WTC11 (cell line): ENCODE results near the gene NEAT1. TPM values are rescaled to one million over a fixed set of nuclear protein-coding genes. Genes with fewer than 3 reads are reported as not detected.

ENCODE experiments used
- ATAC-seq: fragments of 200-7000 bp; cut with Tn5 transposase; 2 replicates; pipeline ENCODE4 v1.10.0; 2021; ENCODE audit warnings: mild to moderate bottlenecking, moderate library complexity
- CTCF ChIA-PET: fragments of 300-600 bp; sonication (Branson Sonifier 250); formaldehyde crosslinking; loops from one replicate; lab custom pipeline; 2021; ENCODE audit warnings: antibody characterized with exemption; lab: Charles Lee
- POLR2A ChIA-PET: fragments of 350-600 bp; sonication (Branson Sonifier 250); formaldehyde crosslinking; loops from one replicate; lab custom pipeline; 2021; ENCODE audit warnings: antibody characterized with exemption; lab: Charles Lee
- DNase-seq: peaks from one replicate; pipeline ENCODE4 v3.0.0; 2021; ENCODE audit warnings: low spot score
- H3K27ac Mint-ChIP-seq: 2 replicates; pipeline ENCODE4 v1.8.0; 2021; ENCODE audit warnings: mixed read lengths
- H3K27me3 Mint-ChIP-seq: 2 replicates; pipeline ENCODE4 v1.8.0; 2021; ENCODE audit warnings: low read depth, mild to moderate bottlenecking, moderate library complexity, mixed read lengths
- H3K36me3 Mint-ChIP-seq: 2 replicates; pipeline ENCODE4 v1.8.0; 2021; ENCODE audit warnings: mixed read lengths
- H3K4me1 Mint-ChIP-seq: 2 replicates; pipeline ENCODE4 v1.8.0; 2022; ENCODE audit warnings: mixed read lengths
- H3K4me3 Mint-ChIP-seq: 2 replicates; pipeline ENCODE4 v1.8.0; 2021; ENCODE audit warnings: mild to moderate bottlenecking, moderate library complexity, mixed read lengths
- H3K9me3 Mint-ChIP-seq: 2 replicates; pipeline ENCODE4 v1.8.0; 2021; ENCODE audit warnings: mixed read lengths
- EMX1 ChIP-seq: fragments of 250-450 bp; sonication (Bioruptor Pico); IDR thresholded peaks from 2 replicates; pipeline ENCODE4 v1.8.0; 2021; ENCODE audit warnings: mild to moderate bottlenecking
- IRF2 ChIP-seq: sonication (generic); formaldehyde crosslinking; IDR thresholded peaks from 2 replicates; pipeline ENCODE4 v1.8.0; 2022; ENCODE audit warnings: low read depth, missing genetic modification reagents, borderline replicate concordance
- JUN ChIP-seq: sonication (generic); formaldehyde crosslinking; IDR thresholded peaks from 2 replicates; pipeline ENCODE4 v1.8.0; 2023; ENCODE audit warnings: mild to moderate bottlenecking, missing genetic modification reagents
- KAT7 ChIP-seq: sonication (generic); formaldehyde crosslinking; IDR thresholded peaks from 2 replicates; pipeline ENCODE4 v1.8.1; 2023; ENCODE audit warnings: missing genetic modification reagents, mild to moderate bottlenecking, borderline replicate concordance
- NFE2L1 ChIP-seq: sonication (generic); formaldehyde crosslinking; IDR thresholded peaks from 2 replicates; pipeline ENCODE4 v1.8.1; 2023; ENCODE audit warnings: missing genetic modification reagents
- NFYB ChIP-seq: sonication (generic); formaldehyde crosslinking; conservative IDR thresholded peaks from 2 replicates; pipeline ENCODE4 v1.8.0; 2022; ENCODE audit warnings: low read depth, missing genetic modification reagents
- NR3C1 ChIP-seq: sonication (generic); formaldehyde crosslinking; conservative IDR thresholded peaks from 2 replicates; pipeline ENCODE4 v1.8.1; 2023; ENCODE audit warnings: low read depth, mild to moderate bottlenecking, missing genetic modification reagents
- RELA ChIP-seq: sonication (generic); formaldehyde crosslinking; IDR thresholded peaks from 2 replicates; pipeline ENCODE4 v1.8.1; 2022; ENCODE audit warnings: missing genetic modification reagents, mild to moderate bottlenecking, borderline replicate concordance
- SOX15 ChIP-seq: fragments of 250-450 bp; sonication (Bioruptor Pico); IDR thresholded peaks from 2 replicates; pipeline ENCODE4 v1.9.0; 2021; ENCODE audit warnings: mild to moderate bottlenecking
- TCF7 ChIP-seq: sonication (generic); formaldehyde crosslinking; IDR thresholded peaks from 2 replicates; pipeline ENCODE4 v1.8.0; 2022; ENCODE audit warnings: mild to moderate bottlenecking, low read depth, missing genetic modification reagents, moderate library complexity
- total RNA-seq: library from RNA; stranded (reverse); gene quantifications from 3 replicates; pipeline ENCODE4 v1.2.3, GENCODE V29; 2021
- TF ChIP-seq, protein P1 (sequence below): sonication (generic); formaldehyde crosslinking; IDR thresholded peaks from 2 replicates; pipeline ENCODE4 v1.8.1; 2023; ENCODE audit warnings: mild to moderate bottlenecking, missing genetic modification reagents, borderline replicate concordance
- TF ChIP-seq, protein P2 (sequence below): sonication (generic); formaldehyde crosslinking; IDR thresholded peaks from 2 replicates; pipeline ENCODE4 v1.8.0; 2022; ENCODE audit warnings: mild to moderate bottlenecking, missing genetic modification reagents
- TF ChIP-seq, protein P3 (sequence below): fragments of 250-450 bp; sonication (Bioruptor Pico); IDR thresholded peaks from 2 replicates; pipeline ENCODE4 v1.9.0; 2021; ENCODE audit warnings: mild to moderate bottlenecking, borderline replicate concordance
- TF ChIP-seq, protein P4 (sequence below): fragments of 250-450 bp; sonication (Bioruptor Pico); IDR thresholded peaks from 2 replicates; pipeline ENCODE4 v1.9.0; 2021; ENCODE audit warnings: mild to moderate bottlenecking
- TF ChIP-seq, protein P5 (sequence below): sonication (generic); formaldehyde crosslinking; IDR thresholded peaks from 2 replicates; pipeline ENCODE4 v1.8.1; 2022; ENCODE audit warnings: low read depth, missing genetic modification reagents, borderline replicate concordance
- TF ChIP-seq, protein P6 (sequence below): fragments of 250-450 bp; sonication (Bioruptor Pico); IDR thresholded peaks from 2 replicates; pipeline ENCODE4 v1.8.0; 2021; ENCODE audit warnings: mild to moderate bottlenecking
- TF ChIP-seq, protein P7 (sequence below): sonication (generic); formaldehyde crosslinking; IDR thresholded peaks from 2 replicates; pipeline ENCODE4 v1.8.0; 2023; ENCODE audit warnings: missing genetic modification reagents
- TF ChIP-seq, protein P8 (sequence below): fragments of 250-450 bp; sonication (Bioruptor Pico); IDR thresholded peaks from 2 replicates; pipeline ENCODE4 v1.9.0; 2021; ENCODE audit warnings: mild to moderate bottlenecking

Gene NEAT1
- total RNA-seq, 1 experiment from 2014 or later, result 38.1 TPM

DNA sequence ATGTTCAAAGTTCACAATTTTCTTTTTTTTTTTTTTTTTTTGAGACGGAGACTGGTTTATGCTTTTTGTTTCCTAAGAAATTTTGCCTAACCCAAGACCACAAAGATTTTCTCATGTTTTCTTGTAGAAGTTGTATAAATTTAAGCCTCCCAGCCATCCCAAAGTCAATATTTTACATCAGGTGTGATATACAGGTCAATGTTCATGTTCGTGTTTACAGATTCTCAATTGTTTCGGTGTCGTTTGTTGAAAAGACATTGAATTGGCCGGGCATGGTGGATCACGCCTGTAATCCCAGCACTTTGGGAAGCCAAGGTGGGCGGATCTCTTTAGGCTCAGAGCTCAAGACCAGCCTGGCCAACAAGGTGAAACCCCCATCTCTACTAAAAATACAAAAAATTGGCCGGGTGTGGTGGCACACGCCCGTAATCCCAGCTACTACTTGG lies 20.8 kb upstream of the NEAT1 start (continued):
- TF ChIP-seq, protein P1, sequence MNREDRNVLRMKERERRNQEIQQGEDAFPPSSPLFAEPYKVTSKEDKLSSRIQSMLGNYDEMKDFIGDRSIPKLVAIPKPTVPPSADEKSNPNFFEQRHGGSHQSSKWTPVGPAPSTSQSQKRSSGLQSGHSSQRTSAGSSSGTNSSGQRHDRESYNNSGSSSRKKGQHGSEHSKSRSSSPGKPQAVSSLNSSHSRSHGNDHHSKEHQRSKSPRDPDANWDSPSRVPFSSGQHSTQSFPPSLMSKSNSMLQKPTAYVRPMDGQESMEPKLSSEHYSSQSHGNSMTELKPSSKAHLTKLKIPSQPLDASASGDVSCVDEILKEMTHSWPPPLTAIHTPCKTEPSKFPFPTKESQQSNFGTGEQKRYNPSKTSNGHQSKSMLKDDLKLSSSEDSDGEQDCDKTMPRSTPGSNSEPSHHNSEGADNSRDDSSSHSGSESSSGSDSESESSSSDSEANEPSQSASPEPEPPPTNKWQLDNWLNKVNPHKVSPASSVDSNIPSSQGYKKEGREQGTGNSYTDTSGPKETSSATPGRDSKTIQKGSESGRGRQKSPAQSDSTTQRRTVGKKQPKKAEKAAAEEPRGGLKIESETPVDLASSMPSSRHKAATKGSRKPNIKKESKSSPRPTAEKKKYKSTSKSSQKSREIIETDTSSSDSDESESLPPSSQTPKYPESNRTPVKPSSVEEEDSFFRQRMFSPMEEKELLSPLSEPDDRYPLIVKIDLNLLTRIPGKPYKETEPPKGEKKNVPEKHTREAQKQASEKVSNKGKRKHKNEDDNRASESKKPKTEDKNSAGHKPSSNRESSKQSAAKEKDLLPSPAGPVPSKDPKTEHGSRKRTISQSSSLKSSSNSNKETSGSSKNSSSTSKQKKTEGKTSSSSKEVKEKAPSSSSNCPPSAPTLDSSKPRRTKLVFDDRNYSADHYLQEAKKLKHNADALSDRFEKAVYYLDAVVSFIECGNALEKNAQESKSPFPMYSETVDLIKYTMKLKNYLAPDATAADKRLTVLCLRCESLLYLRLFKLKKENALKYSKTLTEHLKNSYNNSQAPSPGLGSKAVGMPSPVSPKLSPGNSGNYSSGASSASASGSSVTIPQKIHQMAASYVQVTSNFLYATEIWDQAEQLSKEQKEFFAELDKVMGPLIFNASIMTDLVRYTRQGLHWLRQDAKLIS (CRISPR knock-in tag), result no peak
- TF ChIP-seq NFYB (CRISPR knock-in tag), result no peak
- TF ChIP-seq, protein P2, sequence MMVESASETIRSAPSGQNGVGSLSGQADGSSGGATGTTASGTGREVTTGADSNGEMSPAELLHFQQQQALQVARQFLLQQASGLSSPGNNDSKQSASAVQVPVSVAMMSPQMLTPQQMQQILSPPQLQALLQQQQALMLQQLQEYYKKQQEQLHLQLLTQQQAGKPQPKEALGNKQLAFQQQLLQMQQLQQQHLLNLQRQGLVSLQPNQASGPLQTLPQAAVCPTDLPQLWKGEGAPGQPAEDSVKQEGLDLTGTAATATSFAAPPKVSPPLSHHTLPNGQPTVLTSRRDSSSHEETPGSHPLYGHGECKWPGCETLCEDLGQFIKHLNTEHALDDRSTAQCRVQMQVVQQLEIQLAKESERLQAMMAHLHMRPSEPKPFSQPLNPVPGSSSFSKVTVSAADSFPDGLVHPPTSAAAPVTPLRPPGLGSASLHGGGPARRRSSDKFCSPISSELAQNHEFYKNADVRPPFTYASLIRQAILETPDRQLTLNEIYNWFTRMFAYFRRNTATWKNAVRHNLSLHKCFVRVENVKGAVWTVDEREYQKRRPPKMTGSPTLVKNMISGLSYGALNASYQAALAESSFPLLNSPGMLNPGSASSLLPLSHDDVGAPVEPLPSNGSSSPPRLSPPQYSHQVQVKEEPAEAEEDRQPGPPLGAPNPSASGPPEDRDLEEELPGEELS, result no peak
- no peak for TF ChIP-seq KAT7 (CRISPR knock-in tag)
- TF ChIP-seq, protein P3, sequence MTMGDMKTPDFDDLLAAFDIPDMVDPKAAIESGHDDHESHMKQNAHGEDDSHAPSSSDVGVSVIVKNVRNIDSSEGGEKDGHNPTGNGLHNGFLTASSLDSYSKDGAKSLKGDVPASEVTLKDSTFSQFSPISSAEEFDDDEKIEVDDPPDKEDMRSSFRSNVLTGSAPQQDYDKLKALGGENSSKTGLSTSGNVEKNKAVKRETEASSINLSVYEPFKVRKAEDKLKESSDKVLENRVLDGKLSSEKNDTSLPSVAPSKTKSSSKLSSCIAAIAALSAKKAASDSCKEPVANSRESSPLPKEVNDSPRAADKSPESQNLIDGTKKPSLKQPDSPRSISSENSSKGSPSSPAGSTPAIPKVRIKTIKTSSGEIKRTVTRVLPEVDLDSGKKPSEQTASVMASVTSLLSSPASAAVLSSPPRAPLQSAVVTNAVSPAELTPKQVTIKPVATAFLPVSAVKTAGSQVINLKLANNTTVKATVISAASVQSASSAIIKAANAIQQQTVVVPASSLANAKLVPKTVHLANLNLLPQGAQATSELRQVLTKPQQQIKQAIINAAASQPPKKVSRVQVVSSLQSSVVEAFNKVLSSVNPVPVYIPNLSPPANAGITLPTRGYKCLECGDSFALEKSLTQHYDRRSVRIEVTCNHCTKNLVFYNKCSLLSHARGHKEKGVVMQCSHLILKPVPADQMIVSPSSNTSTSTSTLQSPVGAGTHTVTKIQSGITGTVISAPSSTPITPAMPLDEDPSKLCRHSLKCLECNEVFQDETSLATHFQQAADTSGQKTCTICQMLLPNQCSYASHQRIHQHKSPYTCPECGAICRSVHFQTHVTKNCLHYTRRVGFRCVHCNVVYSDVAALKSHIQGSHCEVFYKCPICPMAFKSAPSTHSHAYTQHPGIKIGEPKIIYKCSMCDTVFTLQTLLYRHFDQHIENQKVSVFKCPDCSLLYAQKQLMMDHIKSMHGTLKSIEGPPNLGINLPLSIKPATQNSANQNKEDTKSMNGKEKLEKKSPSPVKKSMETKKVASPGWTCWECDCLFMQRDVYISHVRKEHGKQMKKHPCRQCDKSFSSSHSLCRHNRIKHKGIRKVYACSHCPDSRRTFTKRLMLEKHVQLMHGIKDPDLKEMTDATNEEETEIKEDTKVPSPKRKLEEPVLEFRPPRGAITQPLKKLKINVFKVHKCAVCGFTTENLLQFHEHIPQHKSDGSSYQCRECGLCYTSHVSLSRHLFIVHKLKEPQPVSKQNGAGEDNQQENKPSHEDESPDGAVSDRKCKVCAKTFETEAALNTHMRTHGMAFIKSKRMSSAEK (CRISPR knock-in tag), result no peak
- TF ChIP-seq JUN (CRISPR knock-in tag), result no peak
- no peak for TF ChIP-seq TCF7 (CRISPR knock-in tag)
- no peak for TF ChIP-seq EMX1 (CRISPR knock-in tag)
- TF ChIP-seq, protein P4, sequence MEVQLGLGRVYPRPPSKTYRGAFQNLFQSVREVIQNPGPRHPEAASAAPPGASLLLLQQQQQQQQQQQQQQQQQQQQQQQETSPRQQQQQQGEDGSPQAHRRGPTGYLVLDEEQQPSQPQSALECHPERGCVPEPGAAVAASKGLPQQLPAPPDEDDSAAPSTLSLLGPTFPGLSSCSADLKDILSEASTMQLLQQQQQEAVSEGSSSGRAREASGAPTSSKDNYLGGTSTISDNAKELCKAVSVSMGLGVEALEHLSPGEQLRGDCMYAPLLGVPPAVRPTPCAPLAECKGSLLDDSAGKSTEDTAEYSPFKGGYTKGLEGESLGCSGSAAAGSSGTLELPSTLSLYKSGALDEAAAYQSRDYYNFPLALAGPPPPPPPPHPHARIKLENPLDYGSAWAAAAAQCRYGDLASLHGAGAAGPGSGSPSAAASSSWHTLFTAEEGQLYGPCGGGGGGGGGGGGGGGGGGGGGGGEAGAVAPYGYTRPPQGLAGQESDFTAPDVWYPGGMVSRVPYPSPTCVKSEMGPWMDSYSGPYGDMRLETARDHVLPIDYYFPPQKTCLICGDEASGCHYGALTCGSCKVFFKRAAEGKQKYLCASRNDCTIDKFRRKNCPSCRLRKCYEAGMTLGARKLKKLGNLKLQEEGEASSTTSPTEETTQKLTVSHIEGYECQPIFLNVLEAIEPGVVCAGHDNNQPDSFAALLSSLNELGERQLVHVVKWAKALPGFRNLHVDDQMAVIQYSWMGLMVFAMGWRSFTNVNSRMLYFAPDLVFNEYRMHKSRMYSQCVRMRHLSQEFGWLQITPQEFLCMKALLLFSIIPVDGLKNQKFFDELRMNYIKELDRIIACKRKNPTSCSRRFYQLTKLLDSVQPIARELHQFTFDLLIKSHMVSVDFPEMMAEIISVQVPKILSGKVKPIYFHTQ (CRISPR knock-in tag), result no peak
- TF ChIP-seq, protein P5, sequence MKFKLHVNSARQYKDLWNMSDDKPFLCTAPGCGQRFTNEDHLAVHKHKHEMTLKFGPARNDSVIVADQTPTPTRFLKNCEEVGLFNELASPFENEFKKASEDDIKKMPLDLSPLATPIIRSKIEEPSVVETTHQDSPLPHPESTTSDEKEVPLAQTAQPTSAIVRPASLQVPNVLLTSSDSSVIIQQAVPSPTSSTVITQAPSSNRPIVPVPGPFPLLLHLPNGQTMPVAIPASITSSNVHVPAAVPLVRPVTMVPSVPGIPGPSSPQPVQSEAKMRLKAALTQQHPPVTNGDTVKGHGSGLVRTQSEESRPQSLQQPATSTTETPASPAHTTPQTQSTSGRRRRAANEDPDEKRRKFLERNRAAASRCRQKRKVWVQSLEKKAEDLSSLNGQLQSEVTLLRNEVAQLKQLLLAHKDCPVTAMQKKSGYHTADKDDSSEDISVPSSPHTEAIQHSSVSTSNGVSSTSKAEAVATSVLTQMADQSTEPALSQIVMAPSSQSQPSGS (CRISPR knock-in tag), result no peak

DNA sequence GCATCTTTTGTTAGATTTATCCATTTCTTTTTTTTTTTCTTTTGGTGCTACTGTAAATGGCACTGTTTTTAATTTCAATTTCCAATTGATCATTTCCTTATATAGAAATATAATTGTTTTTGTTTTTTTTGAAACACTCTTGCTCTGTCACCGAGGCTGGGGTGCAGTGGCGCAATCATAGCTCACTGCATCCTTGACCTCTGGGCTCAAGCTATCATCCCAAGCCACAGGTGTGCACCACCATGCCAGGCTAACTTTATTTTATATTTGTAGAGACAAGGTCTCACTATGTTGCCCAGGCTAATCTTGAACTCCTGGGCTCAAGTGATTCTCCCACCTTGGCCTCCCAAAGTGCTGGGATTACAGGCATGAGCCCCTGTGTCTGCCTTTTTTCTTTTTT lies 19.8 kb upstream of the NEAT1 start:
- Mint-ChIP-seq H3K36me3 (peaks cover 5% of the 10 kb centered on the region), H3K27ac (no peak overlapping the region), H3K9me3 (no peaks in the 10 kb centered on the region), H3K4me1 (peaks cover 10% of the 10 kb centered on the region), H3K27me3 (no peaks in the 10 kb centered on the region), H3K4me3 (no peak overlapping the region)
- no peak for ATAC-seq
- POLR2A ChIA-PET, result no interaction called here
- CTCF ChIA-PET, result interaction anchor here (1.5 kb wide), 2 partner anchors 11 to 14 kb away, joined by 3 to 8 read pairs; no protein-coding TSS in a partner anchor
- DNase-seq, result no peak
- TF ChIP-seq NR3C1, result no peak
- no peak for TF ChIP-seq RELA
- no peak for TF ChIP-seq NFE2L1 (CRISPR knock-in tag)
- TF ChIP-seq, protein P6, sequence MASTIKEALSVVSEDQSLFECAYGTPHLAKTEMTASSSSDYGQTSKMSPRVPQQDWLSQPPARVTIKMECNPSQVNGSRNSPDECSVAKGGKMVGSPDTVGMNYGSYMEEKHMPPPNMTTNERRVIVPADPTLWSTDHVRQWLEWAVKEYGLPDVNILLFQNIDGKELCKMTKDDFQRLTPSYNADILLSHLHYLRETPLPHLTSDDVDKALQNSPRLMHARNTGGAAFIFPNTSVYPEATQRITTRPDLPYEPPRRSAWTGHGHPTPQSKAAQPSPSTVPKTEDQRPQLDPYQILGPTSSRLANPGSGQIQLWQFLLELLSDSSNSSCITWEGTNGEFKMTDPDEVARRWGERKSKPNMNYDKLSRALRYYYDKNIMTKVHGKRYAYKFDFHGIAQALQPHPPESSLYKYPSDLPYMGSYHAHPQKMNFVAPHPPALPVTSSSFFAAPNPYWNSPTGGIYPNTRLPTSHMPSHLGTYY, result no peak
- TF ChIP-seq, protein P7, sequence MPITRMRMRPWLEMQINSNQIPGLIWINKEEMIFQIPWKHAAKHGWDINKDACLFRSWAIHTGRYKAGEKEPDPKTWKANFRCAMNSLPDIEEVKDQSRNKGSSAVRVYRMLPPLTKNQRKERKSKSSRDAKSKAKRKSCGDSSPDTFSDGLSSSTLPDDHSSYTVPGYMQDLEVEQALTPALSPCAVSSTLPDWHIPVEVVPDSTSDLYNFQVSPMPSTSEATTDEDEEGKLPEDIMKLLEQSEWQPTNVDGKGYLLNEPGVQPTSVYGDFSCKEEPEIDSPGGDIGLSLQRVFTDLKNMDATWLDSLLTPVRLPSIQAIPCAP (CRISPR knock-in tag), result no peak
- TF ChIP-seq, protein P8, sequence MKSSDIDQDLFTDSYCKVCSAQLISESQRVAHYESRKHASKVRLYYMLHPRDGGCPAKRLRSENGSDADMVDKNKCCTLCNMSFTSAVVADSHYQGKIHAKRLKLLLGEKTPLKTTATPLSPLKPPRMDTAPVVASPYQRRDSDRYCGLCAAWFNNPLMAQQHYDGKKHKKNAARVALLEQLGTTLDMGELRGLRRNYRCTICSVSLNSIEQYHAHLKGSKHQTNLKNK (CRISPR knock-in tag), result no peak
- no peak for TF ChIP-seq SOX15 (CRISPR knock-in tag)
- no peak for TF ChIP-seq IRF2 (CRISPR knock-in tag)
